HG03575 (cell line): Measurements from ENCODE around the gene RUBCN.
"Not testable (repeated sequence)": the region's sequence is repeated elsewhere in the genome, so short reads cannot be mapped to it uniquely, and the experiment has no call there.

Source experiments
- ATAC-seq: cut with Tn5 transposase; IDR thresholded peaks from one replicate; pipeline ENCODE4 v1.9.1; 2021; ENCODE audit not compliant: unreplicated experiment, insufficient number of reproducible peaks, low FRiP score; ENCODE audit errors: extremely low read depth

Gene RUBCN

DNA sequence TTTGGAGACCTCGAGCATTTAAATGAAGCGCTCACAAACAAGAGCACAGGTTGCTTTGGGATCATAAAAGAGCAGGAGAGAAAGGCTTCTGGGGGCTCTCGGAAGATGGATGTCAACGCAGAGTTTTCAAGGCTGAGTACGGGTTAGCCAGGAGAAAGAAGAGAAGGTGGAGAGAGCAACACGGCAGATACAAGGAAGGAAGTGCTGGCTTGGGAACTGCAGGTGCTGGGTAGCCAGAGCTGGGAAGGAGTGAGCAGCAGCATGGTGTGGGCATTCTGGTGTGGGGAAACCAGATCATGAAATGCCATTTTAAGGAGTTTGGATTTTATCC is 580 bp upstream of the RUBCN start:
- no peak for ATAC-seq

GRCh38 chr3:197736010-197736490 is 654 bp downstream of the RUBCN start:
- ATAC-seq: no peak

- peak; percentile 27 for ATAC-seq
Measured at GRCh38 chr3:197734667-197735318, 1.9 kb downstream of the RUBCN start.

- ATAC-seq: no peak
Measured at GRCh38 chr3:197733042-197733441, 3.7 kb downstream of the RUBCN start.

DNA sequence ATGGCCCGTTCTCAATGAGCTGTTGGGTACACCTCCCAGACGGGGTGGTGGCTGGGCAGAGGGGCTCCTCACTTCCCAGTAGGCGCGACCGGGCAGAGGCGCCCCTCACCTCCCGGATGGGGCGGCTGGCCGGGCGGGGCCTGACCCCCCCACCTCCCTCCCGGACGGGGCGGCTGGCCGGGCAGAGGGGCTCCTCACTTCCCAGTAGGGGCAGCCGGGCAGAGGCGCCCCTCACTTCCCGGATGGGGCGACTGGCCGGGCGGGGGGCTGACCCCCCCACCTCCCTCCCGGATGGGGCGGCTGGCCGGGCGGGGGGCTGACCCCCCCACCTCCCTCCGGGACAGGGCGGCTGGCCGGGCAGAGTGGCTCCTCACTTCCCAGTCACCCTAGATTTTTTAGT is 5.2 kb downstream of the RUBCN start:
- ATAC-seq: not testable (repeated sequence)

GRCh38 chr3:197730770-197731169 is 5.9 kb downstream of the RUBCN start:
- not testable (repeated sequence) for ATAC-seq

GRCh38 chr3:197730200-197730599 is 6.5 kb downstream of the RUBCN start:
- no peak for ATAC-seq

GRCh38 chr3:197728487-197728886 is 8.2 kb downstream of the RUBCN start:
- no peak for ATAC-seq

DNA sequence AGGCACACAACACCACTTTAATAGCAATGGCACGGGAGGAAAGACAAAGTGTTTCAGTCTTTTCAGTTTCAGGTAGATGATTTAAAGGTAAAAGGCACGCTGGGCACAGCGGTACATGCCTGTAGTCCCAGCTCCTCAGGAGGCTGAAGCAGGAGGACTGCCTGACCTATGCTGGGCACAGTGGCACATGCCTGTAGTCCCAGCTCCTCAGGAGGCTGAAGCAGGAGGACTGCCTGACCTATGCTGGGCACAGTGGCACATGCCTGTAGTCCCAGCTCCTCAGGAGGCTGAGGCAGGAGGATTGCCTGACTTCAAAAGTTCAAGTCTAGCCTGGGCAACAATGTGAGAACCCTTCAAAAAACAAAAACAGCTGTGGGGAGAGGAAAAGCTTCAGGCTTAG is 8.8 kb downstream of the RUBCN start:
- not testable (repeated sequence) for ATAC-seq

DNA sequence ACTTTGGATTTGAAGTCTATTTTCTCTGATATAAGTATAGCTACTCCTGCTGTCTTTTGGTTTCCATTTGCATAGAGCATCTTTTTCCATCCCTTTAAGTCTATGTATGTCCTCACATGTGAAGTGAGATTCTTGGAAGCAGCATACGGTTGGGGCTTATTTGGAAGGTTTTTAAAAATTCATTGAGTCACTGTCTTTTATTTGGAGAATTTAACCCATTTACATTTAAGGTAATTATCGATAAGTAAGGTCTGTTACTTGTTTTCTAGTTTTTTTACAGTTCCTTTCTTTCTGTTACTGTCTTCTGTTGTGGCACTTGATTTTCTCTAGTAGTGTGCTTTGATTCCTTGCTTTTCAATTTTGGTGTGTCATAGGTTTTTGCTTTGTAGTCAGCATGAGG is 14.0 kb downstream of the RUBCN start:
- ATAC-seq: no peak

DNA sequence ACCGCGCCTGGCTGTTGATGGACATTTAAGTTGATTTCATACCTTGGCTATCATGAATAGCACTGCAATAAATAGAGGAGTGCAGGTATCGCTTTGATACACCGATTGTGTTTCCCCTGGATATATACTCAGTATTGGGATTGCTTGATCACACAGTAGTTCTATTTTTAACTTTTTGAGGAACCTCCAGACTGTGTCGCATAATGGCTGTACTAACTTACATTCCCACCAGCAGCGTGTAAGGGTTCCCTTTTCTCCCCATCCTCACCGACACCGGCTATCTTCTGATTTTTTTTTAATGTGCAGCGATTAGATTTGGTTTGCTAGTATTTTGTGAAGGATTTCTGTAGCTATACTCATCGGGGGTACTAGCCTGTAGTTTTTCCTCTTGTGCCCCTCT is 16.0 kb downstream of the RUBCN start:
- ATAC-seq: no peak

DNA sequence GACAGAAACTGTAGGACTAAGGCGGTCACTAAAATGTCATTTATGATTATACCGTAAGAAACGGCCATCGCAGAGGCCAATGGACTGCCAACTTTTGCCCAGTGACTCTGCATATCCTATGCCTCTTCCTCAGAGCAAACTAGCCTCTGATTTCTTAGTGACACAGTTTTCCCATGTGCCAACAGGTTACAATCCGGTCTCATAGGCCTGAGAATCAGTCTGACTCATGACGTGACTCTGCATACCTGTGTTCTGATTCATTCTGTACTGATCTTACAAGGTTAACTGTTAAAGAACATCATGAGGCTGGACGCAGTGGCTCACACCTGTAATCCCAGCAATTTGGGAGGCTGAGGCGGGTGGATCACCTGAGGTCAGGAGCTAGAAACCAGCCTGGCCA is 17.8 kb downstream of the RUBCN start:
- ATAC-seq: no peak

- ATAC-seq: no peak
Measured at GRCh38 chr3:197714251-197714650, 22.5 kb downstream of the RUBCN start.

- no peak for ATAC-seq
Measured at GRCh38 chr3:197713477-197713822, 23.3 kb downstream of the RUBCN start.

- peak; percentile 45 for ATAC-seq
Measured at GRCh38 chr3:197711973-197712707, 24.6 kb downstream of the RUBCN start.

DNA sequence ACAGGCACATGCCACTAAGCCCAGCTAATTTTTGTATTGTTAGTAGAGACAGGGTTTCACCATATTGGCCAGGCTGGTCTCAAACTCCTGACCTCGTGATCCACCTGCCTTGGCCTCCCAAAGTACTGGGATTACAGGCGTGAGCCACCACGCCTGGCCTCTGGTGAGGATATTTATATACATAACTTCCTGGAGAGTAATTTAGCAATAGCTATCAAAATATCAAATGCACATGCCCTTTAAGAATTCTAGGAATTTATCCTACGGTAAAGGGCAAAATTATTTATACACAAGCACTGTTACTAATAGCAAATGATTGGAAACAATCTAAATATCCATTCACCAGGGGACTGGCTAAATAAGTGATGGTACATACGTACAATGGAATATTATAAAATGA is 25.7 kb downstream of the RUBCN start:
- ATAC-seq: not testable (repeated sequence)

DNA sequence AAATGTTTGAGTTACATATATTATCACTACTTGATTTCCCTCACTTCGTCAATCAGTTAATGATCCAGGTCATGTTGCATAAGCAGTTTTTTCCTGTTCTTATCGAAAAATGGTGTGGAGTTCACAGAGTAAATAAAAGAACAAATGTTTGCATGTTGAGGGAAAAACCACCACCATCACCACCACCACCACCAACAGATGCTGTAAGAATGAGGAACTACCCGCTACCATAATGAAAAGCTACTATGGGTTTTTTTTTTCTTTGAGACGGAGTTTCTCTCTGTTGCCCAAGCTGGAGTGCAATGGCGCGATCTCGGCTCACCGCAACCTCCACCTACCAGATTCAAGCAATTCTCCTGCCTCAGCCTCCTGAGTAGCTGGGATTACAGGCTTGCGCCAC is 27.6 kb downstream of the RUBCN start:
- ATAC-seq: no peak

DNA sequence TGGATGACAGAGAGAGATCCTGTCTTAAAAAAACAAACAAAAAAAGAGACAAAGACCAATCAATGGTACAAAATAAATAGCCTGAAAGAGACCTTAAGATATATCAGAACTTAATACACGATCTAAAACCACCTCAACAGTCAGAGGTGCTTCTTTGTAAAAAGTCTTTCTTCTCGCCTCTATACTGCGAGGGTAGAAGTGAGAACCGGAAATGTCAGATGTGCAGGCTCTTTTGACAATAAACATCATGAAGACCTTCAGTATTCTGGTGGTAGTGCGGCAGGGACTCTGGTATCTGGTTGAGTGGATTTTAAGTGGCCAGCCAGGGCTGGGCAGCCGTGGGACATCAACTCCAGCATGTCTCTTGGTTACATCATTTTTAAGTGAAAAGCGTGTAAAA is 30.0 kb downstream of the RUBCN start:
- ATAC-seq: no peak

GRCh38 chr3:197701841-197702240 is 34.9 kb downstream of the RUBCN start:
- no peak for ATAC-seq

DNA sequence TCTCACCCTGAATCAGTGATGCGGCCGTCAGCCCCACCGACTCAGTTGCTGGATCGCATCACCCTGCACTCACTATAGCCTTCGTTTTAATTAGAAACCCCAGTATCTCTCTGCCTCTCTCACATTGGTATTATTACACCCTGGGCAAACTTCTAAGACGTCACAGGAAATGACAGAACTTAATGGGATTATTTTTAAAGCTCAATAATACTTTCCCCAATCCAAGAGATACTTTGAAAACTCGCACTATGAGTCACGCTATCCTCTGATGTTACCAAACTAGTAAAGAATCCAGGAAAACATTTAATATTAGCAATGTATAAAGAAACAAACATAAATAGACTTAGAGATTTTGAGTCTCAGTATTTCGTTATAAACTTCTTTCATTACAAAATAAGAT is 36.6 kb downstream of the RUBCN start:
- ATAC-seq: no peak

DNA sequence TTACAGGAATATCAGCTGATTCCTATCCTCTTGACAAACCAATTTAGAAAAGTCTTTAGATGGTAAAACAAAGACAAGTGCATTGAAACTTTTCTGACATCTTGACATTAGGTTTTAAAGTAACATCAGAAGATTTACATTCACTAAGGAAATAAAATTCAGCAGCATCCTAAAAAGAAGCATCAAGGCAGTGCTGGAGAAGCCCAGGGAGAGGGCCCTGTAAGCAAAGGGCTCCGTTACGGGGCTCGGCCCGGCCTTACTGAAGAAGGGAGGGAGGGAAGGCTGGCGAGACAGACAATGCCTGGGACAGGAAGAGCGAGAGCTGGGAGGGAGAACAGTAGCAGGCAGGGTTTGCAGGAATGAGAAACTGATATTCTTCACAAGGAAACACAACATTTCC is 39.3 kb downstream of the RUBCN start:
- no peak for ATAC-seq
